GM18870 (cell line): ENCODE data around the gene NVL.
"Not testable (repeated sequence)": the region's sequence is repeated elsewhere in the genome, so short reads cannot be mapped to it uniquely, and the experiment has no call there.

Experiments
- ATAC-seq: cut with Tn5 transposase; IDR thresholded peaks from one replicate; pipeline ENCODE4 v1.9.1; 2021; ENCODE audit warnings: moderate library complexity; ENCODE audit not compliant: unreplicated experiment

NVL gene

DNA sequence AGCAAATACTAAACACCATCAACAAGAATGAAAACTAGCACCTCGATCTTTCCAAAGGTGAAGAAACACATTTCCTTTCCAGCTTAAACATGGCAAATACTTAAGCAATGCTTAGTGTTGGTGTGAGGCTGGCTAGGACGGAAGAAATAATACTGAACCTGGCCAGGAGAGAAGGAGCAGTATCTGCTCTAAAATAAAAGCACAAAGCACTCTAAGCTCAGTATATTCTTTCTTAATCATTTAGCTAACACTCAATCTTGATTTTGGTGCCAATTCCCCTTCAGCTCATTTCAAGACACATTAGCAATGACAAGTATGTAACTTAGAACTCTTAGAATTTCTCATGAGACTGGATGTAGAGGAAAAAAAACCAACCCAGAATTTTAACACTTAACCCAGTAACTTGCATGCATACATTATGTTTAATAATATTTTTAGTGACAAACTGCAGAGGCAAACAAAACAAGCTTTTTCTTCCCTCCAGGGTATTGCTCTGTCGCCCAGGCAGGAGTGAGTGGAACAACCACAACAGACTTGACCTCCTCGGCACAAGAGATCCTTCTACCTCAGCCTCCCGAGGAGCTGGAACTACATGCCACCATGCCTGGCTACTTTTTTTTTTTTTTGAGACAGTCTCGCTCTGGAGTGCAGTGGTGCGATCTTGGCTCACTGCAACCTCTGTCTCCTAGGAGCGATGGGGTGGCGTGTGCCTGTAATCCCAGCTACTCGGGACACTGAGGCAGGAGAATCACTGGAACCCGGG lies 92.7 kb downstream of the NVL start:
- no peak for ATAC-seq

DNA sequence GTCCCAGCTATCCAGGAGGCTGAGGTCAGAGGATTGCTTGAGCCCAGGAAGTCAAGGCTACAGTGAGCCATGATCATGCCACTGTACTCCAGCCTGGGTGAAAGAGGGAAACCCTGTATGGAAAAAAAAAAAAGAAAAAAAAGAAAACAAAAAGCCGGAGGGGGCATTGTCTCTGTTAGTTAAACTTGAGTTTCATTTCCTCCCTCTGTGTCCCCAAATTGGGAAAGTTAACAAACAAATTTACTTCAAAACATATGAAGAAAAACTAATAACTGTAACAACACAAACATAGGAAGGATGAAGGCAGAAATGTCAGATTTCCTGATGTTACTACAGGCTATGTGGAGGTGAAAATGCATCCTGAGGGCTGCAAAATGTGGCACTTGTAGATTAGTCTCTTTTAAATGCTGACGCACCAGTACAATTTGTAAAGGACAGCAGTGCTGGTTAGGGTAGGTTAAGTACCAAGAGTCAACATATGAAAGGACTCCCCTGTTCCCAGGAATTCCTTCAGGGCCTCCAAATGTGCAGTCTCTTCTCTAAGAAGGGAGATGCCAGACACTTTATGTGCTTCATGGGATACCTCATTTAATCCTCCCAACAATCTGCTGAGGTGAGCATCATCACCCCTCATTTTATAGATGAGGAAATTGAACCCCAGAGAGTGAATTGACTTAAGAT lies 94.0 kb downstream of the NVL start:
- ATAC-seq: no peak

DNA sequence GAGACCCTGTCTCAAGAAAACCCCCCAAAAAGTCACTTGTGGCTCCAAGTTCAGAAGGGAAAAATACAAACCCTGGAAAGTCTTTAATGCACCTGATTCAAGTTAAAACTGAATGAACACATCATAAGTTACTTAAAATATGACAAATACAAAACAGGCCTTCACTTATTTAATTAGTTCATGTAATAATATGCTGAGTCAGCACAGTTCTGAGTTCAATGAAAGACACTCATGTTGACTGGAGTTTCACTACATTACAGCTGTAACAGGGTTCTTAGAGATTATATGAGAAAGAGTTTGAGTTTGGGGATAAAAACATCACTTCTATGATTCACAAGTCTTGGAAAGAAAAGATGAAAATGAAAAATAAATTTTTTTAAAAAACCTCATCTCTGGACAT lies 96.0 kb downstream of the NVL start:
- no peak for ATAC-seq

DNA sequence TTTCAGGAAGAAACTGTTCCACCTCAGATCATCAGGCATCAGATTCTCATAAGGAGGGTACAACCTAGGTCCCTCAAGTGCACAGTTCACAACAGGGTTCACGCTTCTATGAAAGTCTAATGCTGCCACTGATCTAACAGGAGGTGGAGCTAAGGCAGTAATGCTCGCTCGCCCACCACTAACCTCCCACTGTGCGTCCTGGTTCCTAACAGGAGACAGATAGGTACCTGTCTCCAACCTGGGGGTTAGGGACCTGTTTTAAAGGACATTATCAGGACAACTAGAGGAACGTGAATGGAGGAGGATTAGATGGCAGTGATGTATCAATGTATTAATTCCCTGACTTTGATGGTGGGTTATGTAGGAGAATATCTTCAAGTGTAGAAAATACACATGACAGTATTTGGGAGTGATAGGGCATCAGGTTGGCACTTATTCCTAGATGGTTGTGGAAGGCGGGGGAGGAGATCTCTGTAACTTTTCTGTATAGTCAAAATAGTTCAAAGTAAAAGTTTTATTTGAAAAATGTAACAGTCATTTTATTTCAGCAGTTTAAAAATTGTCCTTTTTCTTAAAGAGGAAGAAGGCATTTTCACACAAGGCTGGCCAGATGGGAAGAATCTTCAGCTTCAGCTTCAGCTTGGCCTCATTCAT lies 103.0 kb downstream of the NVL start:
- no peak for ATAC-seq

DNA sequence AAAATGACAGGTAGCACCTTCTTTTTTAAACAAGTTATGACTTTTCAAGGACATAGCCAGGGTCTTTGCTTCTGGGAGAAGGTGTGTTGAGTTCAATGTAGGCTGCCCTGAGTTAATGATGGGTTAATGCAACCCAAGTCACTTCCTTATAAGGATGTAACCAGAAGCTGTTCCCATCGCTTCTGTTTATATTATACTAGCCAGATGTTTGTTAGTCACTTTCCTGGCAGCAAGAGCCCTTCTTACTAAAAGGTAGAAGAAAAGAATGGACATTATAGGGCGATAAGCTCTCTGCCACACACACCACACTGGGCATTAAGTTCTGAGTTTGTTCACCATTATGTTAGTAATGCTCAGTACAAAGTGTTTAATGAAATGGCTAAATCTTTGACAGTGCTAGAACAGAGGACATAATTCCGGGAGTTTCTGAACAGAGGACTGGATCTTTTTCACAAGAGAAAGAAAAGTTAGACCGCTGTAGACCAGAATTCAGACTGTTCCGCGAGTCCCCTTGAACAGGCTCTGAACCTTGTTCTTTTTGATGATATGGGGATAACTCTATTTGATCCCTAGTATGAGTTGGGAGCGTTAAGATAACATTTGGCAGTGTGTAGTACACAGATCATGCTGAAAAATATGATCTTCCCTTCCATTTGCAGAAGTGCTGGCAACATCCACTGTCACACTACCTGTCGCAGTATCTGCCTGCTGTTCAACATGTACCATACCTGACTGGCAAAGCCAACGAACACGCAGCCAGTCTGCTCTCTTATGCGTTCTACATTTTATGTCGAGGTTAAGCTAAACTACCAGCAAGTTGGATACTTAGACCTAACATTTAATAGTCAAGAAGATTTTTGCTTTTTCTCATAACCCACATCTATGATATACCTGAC lies 105.9 kb downstream of the NVL start:
- no peak for ATAC-seq

DNA sequence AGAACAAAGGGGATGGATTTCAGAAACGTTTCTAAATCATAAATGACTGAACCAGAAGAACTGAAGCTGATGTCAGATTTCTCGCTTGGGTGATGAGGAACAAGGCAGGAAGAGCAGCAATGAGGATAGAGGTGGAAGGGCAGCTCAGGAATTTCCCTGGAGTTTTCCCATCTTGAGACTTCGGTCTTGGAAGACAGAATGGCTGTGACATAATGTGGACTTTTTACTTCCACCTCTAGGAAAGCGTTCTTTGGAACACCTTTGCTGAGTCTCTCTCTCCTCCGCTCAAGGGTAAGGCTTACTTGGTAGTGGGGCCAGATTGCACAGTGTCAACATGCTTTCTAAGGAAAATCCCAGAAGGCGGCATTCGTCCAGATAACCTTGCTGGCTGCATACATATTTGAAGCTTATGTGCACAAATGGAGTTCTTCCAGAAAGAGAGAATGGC lies 110.3 kb downstream of the NVL start:
- ATAC-seq: no peak

DNA sequence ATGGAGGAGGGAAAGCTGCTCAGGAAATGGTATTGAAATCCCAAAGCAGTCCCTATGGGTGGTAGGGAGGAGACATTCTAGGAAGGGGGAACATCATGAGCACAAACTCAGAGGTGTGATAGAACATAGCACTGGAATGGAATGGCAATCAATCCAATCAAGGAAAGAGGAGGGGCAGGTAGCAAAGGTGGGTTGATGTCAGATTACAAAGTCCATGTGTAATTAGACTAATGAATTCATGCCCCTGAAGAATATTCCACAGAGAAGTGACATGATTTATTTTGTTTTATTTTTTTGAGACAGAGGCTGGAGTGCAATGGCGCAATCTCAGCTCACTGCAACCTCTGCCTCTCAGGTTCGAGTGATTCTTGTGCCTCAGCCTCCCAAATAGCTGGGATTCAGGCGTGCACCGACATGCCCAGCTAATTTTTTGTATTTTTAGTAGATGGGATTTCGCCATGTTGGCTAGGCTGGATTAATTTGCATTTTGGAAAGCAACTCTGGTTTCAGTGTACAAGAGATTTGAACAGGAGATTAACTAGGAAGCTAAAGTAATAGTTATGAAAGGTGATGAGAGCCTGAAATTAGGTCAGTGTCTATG lies 110.9 kb downstream of the NVL start:
- no peak for ATAC-seq

DNA sequence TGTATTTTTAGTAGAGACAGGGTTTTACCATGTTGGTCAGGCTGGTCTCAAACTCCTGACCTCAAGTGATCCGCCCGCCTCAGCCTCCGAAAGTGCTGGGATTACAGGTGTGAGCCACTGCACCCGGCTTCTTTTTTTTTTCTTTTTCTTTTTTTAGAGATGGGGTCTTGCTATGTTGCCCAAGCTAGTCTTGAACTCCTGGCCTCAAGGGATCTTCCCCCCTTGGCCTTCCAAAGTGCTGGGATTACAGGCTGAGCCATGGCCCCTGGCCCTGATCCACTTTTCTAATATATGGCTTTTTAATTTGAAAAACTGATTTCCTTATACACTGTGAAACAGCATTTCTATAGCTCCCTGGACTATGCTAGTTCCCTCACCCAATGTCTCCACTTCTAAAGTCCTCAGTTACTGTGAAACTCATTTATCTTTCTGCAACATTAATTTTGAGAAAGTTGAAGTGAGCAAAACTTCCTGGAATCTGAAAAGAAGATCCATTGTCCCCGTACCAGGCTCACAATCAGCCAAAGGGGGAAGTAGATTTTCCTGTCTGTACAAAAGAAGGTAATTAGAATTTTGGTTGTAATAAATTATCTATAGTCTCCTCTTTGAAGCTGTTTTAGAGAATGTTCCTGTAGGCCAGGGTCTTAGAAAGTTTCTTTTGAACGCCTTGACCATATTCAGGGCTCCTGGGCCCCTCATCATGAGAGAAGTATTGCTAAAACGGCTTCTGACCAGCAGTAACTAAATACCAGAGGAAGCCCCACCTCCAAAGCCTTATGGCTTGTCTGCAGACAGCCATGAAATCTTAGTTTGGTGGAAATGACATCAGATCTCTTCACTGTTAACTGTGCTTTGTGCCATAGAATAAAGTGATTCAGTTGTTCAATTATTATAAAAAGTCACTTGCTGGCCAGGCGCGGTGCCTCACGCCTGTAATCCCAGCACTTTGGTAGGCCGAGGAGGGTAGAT lies 112.0 kb downstream of the NVL start:
- ATAC-seq: no peak

DNA sequence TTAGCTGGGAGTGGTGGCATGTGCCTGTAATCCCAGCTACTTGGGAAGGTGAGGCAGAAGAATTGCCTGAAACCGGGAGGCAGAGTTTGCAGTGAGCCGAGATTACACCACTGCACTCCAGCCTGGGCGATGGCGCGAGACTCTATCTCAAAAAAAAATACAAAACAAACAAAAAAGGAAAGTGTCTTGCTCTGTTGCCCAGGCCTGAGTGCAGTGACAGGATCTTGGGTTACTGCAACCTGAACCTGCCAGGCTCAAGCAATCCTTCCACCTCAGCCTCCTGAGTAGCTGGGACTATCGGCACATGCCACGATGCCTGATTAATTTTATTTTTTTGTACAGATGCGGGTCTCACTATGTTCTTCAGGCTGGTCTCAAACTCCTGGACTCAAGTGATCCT lies 113.6 kb downstream of the NVL start:
- ATAC-seq: no peak

DNA sequence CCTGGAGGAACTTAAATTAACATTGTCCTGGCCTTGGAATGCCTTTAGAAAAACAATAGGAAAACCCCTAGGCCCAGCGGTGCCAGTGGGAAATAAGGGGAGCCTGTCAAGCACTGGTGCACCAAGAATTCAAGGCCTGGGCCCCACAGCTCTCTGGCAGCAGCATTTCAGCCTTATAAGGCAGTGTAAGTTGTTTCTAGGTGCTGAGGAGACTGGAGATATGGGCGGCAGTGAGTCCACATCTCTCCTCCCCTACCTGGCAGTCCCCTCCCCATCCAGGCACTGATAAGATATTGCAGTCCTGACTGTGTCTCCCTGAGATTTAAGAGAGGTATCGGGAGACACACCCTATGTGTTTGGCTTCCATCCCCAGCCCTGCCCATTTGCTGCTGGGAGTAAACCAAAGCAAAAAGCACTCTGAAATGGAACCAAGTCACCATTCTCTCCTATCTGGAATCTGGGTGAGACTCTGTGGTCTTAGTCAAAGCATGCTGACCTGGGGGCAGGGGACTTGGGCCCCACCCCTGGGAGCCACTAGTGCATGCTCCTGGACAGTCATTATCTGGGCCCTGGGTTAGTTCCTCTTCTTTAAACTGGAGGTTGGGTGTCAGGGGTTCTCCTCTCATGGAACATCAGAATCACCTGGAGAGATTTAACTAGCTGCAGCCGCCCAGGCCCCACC lies 116.4 kb downstream of the NVL start:
- ATAC-seq: no peak

DNA sequence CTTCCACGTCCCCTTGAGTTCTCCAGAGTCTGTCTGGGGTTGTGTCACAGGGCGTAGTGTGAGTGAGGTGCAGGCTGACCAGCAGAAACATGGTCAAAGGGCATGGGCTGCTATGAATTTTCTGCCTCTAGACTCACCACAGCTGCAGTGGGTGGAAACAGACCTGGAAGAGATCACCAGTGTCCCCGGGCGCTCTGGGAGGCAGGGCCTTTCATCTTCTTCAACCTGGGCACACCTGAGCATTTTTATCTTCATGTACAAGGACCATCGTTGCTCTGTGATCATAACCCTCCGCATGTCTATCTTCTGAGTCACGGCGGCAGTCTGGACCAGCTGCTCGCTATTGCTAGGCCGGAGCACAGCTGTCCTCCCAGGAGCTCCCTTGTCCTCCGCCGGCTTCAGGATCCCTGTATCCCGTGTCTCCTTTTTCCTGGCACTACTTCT lies 117.3 kb downstream of the NVL start:
- no peak for ATAC-seq

DNA sequence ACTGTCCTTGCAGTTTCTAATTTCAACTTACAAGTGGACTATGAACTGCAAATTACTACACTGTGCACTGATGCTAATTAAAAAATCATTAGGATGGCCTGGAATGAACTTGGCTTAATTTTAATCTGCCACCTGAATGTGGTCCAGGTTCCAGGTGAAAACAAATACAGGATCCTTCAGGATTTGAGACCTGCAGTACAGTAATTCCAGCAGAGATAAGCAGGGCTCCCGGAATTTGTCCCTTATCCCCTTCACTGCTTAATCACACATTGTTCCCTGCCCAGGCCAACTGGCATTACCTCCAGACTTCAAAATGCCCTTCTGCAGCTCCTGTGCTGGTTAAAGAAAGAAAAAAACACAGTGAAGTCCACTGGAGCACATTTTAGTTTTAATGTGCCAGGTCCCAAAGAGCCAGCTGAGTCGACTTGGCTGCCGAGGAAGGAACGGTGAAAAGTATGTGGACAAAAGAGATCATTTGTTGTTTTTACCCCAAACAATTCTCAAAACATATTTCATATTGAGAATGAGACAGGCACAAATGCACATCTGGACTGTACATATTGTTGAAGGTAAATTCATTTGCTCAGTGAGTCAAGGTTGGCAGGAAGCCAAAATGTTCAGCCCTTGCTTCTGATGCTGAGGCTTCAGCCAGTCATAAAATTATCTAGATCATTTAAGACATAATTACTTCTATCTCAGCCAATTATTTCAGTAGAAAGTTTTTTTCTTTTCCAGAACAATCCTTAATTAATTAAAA lies 118.6 kb downstream of the NVL start:
- no peak for ATAC-seq

DNA sequence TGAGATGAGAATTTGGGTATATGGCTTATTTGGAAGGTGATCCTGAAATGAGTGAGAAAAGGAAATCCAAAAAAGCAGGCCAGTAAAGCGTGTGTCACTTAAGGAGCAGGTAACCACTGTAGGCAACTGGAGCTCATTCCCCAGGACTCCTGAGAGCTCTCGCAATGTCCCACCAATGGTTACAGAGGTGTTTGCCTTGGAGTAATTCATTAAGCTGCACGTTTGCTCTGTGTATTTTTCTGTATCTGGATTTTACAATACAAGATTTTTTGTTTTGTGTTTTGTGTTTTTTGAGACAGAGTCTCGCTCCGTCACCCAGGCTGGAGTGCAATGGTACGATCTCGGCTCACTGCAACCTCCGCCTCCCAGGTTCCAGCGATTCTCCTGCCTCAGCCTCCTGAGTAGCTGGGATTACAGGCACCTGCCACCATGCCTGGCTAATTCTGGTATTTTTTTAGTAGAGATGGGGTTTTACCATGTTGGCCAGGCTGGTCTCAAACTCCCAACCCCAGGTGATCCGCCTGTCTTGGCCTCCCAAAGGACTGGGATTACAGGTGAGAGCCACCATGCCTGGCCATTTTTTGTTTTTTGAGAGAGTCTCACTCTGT lies 123.9 kb downstream of the NVL start:
- ATAC-seq: not testable (repeated sequence)

DNA sequence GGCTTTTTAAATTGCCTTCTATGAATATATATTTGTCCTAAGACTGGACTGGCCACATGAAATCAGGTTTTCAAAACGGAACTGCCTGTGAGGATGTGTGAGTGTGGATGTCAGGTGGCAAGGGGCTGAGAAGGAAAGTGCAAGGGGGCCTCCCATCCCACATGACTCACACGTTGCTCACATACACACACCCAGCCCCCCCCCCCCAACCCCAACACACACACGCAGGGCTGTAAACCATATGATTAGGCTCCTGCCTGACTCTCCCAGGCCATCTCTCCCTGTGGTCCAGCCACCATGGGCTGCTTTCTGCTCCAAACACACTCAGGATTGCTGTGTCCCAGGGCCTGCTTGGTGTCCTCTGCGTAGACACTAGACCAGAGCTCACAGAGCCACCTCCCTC lies 124.5 kb downstream of the NVL start:
- no peak for ATAC-seq

DNA sequence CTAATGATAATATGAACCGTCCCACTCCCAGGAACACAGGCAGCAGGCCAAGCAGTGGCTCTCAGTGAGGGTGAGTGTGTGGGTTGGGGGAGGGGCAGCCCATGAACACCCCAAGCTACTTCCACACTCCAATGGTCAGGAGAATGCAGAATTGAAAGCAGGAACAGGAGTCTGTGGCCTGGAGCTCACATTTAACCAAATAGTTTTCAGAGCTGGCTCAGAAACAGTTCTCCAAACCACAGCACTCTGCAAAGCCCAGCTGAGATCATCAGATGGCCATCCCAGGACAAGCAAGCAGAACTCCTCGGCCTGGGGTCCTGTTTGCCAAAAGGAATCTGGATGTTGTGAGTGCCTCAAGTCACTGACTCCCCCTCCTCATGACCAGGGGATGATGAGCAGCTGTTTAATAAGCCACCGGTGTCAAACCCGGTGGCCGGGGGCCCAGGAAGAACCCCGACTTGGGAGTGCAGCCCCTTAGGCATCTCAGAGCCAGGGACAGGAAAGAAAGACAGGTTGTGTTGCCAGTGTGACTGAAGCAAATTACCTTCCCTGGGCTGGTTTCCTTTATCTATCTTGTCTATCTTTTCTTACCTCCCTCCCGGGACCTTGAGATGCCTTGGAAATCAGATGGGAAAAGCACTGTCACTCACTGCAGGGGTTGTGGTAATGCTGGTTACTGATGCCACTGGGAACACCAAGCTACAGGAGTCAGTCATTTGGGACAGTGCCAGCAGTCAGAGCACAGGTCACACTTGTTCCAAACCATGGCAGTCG lies 126.5 kb downstream of the NVL start:
- ATAC-seq: peak; percentile 52

DNA sequence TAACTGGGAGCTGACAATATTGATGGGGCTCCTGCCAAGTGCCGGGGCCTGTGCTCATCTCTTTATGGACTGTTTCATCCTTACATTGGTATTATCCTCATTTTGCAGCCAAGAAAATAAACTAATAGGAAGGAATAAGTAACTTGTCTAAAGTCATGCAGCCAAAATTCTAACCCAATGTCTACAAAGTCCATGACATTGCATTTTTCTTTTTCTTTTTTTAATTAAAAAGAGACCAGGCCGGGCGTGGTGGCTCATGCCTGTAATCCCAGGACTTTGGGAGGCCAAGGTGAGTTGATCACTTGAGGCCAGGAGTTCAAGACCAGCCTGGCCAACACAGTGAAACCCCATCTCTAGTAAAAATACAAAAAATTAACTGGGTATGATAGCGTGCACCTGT lies 128.1 kb downstream of the NVL start:
- no peak for ATAC-seq

DNA sequence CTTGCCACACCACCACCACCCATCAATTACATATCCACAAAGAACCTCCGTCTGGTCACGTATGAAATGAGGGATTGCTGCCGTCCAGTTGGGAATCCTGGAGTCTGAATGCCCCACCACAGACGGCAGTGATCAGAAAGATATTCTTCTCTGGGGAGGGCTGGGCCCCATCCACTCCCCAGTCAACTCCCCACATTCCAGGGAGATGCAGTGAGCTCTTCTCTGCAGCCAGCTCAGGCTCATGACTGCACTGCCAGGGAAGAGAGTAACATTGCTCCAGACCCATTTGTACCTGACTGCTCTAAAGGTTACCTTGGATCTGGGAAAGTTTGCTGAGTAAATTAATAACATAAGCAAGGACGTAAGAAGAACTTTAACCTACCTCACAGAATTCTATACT lies 128.6 kb downstream of the NVL start:
- no peak for ATAC-seq
